ENCODE data around the gene CTPS1. TPM values are rescaled to one million over a fixed set of nuclear protein-coding genes. Genes with fewer than 3 reads are reported as not detected.

The CTPS1 gene
- total and polyA plus RNA-seq, 2 experiments from 2014 or later: 31.8 to 93.9 TPM

DNA sequence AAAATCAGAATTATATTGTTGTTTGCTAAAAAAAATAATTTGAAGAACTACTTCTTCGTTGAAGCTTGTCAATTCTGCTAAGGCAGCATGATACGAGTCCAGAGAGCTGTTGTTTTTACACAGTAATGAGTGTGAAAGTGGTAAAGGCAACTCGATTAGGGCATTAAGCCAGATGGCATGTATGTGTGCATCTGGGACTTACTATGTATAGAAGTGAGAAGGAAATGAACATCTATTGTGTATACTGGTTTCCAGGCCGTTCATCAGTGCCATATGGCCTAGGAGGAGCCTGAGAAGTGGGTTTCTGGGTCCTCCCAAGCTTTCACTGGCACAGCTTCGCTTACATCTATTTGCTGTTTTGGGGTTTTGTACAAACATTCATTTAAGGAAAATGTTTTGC, 5.7 kb downstream of the CTPS1 start:
- no peak overlapping the region for H3K4me2 ChIP-seq
- peaks cover 19% of the 10 kb centered on the region for H3K4me1 ChIP-seq (ENCODE audit: insufficient read depth)
- peaks cover 80% of the 10 kb centered on the region for H3K36me3 Mint-ChIP-seq (ENCODE audit: low read depth)
- peaks cover 6% of the 10 kb centered on the region for H3K27me3 Mint-ChIP-seq (ENCODE audit: insufficient read depth, low read depth, poor library complexity)
- peaks cover 36% of the 10 kb centered on the region for H4K20me1 ChIP-seq (replicated peaks; ENCODE audit: insufficient read depth)
- no peak overlapping the region for H2AFZ ChIP-seq
- H3K79me2 ChIP-seq (replicated peaks; ENCODE audit: insufficient read depth): peaks cover 60% of the 10 kb centered on the region
- TF ChIP-seq, protein P1, sequence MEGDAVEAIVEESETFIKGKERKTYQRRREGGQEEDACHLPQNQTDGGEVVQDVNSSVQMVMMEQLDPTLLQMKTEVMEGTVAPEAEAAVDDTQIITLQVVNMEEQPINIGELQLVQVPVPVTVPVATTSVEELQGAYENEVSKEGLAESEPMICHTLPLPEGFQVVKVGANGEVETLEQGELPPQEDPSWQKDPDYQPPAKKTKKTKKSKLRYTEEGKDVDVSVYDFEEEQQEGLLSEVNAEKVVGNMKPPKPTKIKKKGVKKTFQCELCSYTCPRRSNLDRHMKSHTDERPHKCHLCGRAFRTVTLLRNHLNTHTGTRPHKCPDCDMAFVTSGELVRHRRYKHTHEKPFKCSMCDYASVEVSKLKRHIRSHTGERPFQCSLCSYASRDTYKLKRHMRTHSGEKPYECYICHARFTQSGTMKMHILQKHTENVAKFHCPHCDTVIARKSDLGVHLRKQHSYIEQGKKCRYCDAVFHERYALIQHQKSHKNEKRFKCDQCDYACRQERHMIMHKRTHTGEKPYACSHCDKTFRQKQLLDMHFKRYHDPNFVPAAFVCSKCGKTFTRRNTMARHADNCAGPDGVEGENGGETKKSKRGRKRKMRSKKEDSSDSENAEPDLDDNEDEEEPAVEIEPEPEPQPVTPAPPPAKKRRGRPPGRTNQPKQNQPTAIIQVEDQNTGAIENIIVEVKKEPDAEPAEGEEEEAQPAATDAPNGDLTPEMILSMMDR (conservative IDR thresholded peaks at IDR 0.05; ENCODE audit: low read depth in 2 of 2): no peak
- TF ChIP-seq POLR2AphosphoS5 (IDR thresholded peaks at IDR 0.05; ENCODE audit: low read depth) (no peak), CREB1 (CRISPR knock-in tag; IDR thresholded peaks at IDR 0.05; ENCODE audit: low read depth) (no peak), ZNF331 (CRISPR knock-in tag; IDR thresholded peaks at IDR 0.05; ENCODE audit: low read depth) (no peak), NANOG (IDR thresholded peaks at IDR 0.05; ENCODE audit: borderline replicate concordance) (no peak), JUNB (IDR thresholded peaks at IDR 0.05; ENCODE audit: unreplicated experiment) (no peak), ZNF114 (CRISPR knock-in tag; IDR thresholded peaks at IDR 0.05) (no peak)
- TF ChIP-seq, protein P2, sequence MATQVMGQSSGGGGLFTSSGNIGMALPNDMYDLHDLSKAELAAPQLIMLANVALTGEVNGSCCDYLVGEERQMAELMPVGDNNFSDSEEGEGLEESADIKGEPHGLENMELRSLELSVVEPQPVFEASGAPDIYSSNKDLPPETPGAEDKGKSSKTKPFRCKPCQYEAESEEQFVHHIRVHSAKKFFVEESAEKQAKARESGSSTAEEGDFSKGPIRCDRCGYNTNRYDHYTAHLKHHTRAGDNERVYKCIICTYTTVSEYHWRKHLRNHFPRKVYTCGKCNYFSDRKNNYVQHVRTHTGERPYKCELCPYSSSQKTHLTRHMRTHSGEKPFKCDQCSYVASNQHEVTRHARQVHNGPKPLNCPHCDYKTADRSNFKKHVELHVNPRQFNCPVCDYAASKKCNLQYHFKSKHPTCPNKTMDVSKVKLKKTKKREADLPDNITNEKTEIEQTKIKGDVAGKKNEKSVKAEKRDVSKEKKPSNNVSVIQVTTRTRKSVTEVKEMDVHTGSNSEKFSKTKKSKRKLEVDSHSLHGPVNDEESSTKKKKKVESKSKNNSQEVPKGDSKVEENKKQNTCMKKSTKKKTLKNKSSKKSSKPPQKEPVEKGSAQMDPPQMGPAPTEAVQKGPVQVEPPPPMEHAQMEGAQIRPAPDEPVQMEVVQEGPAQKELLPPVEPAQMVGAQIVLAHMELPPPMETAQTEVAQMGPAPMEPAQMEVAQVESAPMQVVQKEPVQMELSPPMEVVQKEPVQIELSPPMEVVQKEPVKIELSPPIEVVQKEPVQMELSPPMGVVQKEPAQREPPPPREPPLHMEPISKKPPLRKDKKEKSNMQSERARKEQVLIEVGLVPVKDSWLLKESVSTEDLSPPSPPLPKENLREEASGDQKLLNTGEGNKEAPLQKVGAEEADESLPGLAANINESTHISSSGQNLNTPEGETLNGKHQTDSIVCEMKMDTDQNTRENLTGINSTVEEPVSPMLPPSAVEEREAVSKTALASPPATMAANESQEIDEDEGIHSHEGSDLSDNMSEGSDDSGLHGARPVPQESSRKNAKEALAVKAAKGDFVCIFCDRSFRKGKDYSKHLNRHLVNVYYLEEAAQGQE (IDR thresholded peaks at IDR 0.05; ENCODE audit: unreplicated experiment): no peak
- H3K4me1 Mint-ChIP-seq: peaks cover 18% of the 10 kb centered on the region
- 0 out of 2 replicates have a peak, but pooled peaks cover 7% of the 10 kb centered on the region for H3F3A ChIP-seq (replicated peaks; ENCODE audit: low read depth)
- H3K9me2 ChIP-seq (ENCODE audit: insufficient read depth): no peaks in the 10 kb centered on the region
- no peak overlapping the region for H3K4me3 Mint-ChIP-seq
- H3K27me3 ChIP-seq (ENCODE audit: insufficient read depth): no peaks in the 10 kb centered on the region
- no peak overlapping the region for H3K27ac Mint-ChIP-seq
- DNase-seq (ENCODE audit: low spot score) (no peak), ATAC-seq (no peak)
- no peaks in the 10 kb centered on the region for H3K9me3 Mint-ChIP-seq
- H3K36me3 ChIP-seq (ENCODE audit: insufficient read depth): peaks cover 63% of the 10 kb centered on the region
- no peak overlapping the region for H3K4me3 ChIP-seq
- H3K27ac ChIP-seq (ENCODE audit: low read depth): 0 out of 2 replicates have a peak overlapping the region, but pooled peaks have one; percentile 32

DNA sequence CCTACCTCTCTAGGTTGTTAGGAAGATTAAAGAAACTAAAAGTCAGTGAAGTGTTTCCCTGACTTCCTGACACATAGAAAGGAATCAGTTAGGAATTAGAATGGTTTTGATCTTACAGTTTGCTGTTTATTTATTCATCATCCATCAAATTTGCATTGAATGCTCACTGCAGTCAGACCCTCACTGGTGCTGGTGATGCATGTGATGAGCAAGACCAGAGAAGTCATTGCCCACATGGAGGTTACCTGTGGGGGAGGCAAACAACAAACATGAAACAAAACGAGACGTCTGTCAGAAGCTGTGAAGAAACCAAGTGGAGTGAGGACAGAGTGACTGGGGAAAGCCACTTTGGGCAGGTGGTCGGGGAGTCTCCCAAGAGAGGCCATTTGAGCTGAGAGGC, 6.4 kb downstream of the CTPS1 start:
- H3K9me3 Mint-ChIP-seq: no peaks in the 10 kb centered on the region
- Histone ChIP-seq H3K9me2 (ENCODE audit: insufficient read depth) (no peaks in the 10 kb centered on the region), H3K79me2 (replicated peaks; ENCODE audit: insufficient read depth) (peaks cover 53% of the 10 kb centered on the region), H3K4me2 (no peak overlapping the region), H3K4me3 (no peak overlapping the region), H3K4me1 (ENCODE audit: insufficient read depth) (peaks cover 16% of the 10 kb centered on the region), H3K27ac (ENCODE audit: low read depth) (no peak overlapping the region), H2AFZ (no peak overlapping the region), H4K20me1 (replicated peaks; ENCODE audit: insufficient read depth) (peaks cover 36% of the 10 kb centered on the region), H3F3A (replicated peaks; ENCODE audit: low read depth) (0 out of 2 replicates have a peak, but pooled peaks cover 7% of the 10 kb centered on the region), H3K27me3 (ENCODE audit: insufficient read depth) (no peaks in the 10 kb centered on the region), H3K36me3 (ENCODE audit: insufficient read depth) (peaks cover 69% of the 10 kb centered on the region)
- H3K4me3 Mint-ChIP-seq: no peak overlapping the region
- no peak for DNase-seq (ENCODE audit: low spot score)
- no peak overlapping the region; the same call in 1 of the 2 replicates for H3K27ac Mint-ChIP-seq
- H3K36me3 Mint-ChIP-seq (ENCODE audit: low read depth): peaks cover 83% of the 10 kb centered on the region
- H3K27me3 Mint-ChIP-seq (ENCODE audit: insufficient read depth, low read depth, poor library complexity): no peaks in the 10 kb centered on the region
- no peak for ATAC-seq
- H3K4me1 Mint-ChIP-seq: peaks cover 15% of the 10 kb centered on the region
- TF ChIP-seq, protein P2 (IDR thresholded peaks at IDR 0.05; ENCODE audit: unreplicated experiment): no peak
- TF ChIP-seq EZH2 (IDR thresholded peaks at IDR 0.05; ENCODE audit: low read depth, unreplicated experiment): no peak
- TF ChIP-seq ZNF114 (CRISPR knock-in tag; IDR thresholded peaks at IDR 0.05): no peak
- no peak for TF ChIP-seq JUNB (IDR thresholded peaks at IDR 0.05; ENCODE audit: unreplicated experiment)
- TF ChIP-seq STAT1 (IDR thresholded peaks at IDR 0.05; ENCODE audit: unreplicated experiment): no peak
- no peak for TF ChIP-seq EZH2phosphoT487 (IDR thresholded peaks at IDR 0.05; ENCODE audit: unreplicated experiment)
